GM12801 (cell line): ENCODE measurements around the gene CHAF1B.

Experiments
- CTCF ChIP-seq: IDR thresholded peaks from one replicate; pipeline ENCODE4 v1.5.1; 2011; ENCODE audit warnings: control low read depth; ENCODE audit not compliant: insufficient read length; ENCODE audit errors: extremely low read depth

The CHAF1B gene

DNA sequence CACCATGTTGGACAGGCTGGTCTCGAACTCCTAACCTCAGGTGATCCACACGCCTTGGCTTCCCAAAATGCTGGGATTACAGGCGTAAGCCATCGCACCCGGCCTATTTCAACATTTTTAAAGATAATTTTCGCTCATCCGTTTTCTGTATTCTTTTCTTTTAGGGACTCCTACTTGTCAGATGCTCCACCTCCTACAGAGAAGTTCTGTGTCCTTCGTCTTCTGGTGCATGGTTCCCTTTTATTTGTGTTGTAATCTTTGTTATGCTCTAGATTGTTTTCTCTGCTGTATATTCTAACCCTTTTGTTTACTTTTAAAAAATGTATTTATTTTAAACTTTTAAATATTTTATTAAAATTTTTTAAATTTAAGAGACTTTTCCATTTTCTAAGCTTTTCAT, 66.3 kb downstream of the CHAF1B start:
- no peak for TF ChIP-seq CTCF

DNA sequence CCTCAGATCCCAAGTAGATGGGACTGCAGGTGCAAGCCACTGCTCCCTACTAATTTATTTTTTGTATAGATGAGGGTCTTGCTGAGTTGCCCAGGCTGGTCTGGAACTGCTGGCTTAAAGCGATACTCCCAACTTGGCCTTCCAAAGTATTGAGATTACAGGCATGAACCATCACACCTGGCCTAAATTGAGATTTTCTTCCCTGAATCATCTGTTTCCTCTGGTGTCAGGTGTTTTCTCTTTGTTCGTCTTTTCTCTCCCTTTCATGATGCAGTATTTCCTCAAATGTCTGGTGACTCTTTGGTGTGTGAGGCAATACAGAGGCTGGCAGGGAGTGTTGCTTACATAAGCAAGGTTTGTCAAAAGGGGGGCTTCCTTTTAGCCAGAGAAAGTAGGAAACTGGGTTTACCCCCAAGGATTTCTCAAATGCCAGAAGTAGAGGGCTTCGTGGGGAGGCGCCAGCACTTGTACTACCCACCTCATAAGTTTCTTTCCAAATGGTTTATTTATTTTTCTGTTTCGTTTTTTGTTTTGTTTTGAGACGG, 67.2 kb downstream of the CHAF1B start:
- no peak for TF ChIP-seq CTCF

- no peak for TF ChIP-seq CTCF
Observed at GRCh38 chr21:36454093-36454531, 68.9 kb downstream of the CHAF1B start.

GRCh38 chr21:36454706-36455105, 69.5 kb downstream of the CHAF1B start:
- no peak for TF ChIP-seq CTCF

DNA sequence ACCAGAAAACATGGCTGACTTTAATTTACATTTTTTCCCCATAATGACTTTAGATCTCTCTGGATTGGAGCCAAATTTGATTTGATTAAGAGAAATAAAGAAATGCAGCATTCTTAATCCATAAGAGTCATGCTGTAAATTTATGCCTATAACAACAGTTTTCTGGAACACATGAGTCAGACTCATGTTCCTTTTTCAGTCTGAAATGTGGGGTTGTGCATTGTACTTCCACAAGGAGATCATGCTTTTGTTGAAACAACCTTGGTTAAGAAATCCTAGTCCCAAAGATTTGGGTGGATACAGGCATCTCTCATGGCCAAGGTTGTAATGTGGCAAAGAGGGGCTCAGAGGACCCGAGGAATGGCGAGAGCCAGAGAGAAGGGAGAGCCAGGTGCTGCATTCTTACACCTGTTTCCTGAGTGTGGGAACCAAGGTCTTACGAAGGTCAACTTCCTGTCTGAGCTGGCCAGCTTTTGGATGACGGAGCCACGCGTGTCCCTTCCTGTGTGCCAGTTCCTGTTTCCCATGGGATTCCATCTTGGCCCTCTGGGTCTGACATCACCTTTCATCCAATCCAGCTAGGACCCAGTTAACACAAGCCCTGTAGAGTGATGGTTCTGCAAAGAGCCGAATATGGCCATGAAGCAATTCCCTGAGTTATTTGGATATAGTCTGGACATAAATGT, 71.7 kb downstream of the CHAF1B start:
- no peak for TF ChIP-seq CTCF

DNA sequence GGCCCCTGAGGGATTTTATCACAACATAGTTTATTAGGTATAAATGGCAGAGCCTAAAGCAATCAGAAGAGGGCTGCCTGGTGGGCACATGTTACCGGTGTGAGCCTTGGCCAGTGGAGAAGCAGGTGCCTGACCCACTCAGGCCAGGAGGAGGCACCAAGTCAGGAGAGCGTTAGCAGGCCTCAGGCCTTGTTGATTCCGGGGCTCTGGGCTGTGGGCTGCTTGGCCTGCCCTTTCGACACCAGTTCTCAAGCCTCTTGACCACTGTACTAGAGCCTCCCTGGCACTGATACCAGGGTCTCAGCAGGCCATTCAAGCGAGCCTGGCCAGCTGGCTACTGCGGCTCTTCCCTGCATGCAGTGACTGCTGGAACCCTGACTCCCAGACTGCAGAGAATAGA, 73.9 kb downstream of the CHAF1B start:
- no peak for TF ChIP-seq CTCF

DNA sequence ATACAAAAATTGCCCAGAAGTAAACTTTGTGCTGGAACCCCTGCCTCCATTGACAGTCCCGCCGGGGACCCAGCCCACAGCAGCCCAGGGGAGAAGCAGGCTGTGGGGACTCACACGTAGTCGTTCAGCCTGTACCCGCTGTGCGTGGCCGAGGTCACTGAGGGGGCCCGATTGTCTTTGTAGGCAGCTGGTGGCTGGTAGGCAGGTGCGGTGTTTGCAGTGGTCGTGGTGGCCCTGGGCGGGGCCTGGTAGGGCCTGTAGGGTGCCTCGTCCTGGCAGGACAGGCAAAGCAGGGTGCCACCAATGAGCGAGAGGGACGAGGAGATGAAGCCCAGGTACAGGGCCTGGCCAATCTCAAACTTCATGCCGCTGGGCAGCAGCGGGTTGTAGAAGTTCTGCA, 75.7 kb downstream of the CHAF1B start:
- no peak for TF ChIP-seq CTCF
